Measurements from ENCODE around the gene GPR176. TPM values are rescaled to one million over a fixed set of nuclear protein-coding genes. Genes with fewer than 3 reads are reported as not detected.
"Not testable (repeated sequence)": the region's sequence is repeated elsewhere in the genome, so short reads cannot be mapped to it uniquely, and the experiment has no call there.

GPR176 gene
- total RNA-seq, 4 donors from 2014 or later = 0.53 to 6.2 (median 3.0) TPM

DNA sequence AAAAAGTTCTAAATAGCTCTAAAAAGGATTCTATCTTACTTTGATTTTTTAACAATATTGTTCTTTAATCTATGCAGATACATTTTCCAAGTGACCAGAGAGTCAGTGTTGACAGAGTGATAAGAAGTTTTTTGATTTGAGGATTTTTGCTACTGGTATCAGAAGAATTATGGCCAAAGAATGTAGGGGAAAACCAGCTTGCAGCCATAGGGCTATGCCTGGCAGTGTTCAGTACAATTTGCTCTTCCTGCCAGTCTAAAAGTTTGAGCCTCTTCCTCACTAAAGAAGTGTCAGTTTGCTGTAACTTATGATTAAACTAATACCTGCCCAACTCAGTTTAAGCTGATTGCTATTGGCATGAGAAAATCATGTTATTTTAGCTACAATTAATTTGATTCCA is 102.2 kb downstream of the GPR176 start:
- intact Hi-C loops (cut with DNase I; ENCODE audit: low total_unique reads) = no loop called here
- no peak for TF ChIP-seq POLR2A (IDR thresholded peaks at IDR 0.05)
- TF ChIP-seq, protein P1, sequence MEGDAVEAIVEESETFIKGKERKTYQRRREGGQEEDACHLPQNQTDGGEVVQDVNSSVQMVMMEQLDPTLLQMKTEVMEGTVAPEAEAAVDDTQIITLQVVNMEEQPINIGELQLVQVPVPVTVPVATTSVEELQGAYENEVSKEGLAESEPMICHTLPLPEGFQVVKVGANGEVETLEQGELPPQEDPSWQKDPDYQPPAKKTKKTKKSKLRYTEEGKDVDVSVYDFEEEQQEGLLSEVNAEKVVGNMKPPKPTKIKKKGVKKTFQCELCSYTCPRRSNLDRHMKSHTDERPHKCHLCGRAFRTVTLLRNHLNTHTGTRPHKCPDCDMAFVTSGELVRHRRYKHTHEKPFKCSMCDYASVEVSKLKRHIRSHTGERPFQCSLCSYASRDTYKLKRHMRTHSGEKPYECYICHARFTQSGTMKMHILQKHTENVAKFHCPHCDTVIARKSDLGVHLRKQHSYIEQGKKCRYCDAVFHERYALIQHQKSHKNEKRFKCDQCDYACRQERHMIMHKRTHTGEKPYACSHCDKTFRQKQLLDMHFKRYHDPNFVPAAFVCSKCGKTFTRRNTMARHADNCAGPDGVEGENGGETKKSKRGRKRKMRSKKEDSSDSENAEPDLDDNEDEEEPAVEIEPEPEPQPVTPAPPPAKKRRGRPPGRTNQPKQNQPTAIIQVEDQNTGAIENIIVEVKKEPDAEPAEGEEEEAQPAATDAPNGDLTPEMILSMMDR (IDR thresholded peaks at IDR 0.05) = no peak
- no peak overlapping the region for H3K4me3 ChIP-seq (ENCODE audit: low read depth, poor library complexity, severe bottlenecking)
- no peak for DNase-seq (ENCODE audit: low spot score in 2 of 2)

DNA sequence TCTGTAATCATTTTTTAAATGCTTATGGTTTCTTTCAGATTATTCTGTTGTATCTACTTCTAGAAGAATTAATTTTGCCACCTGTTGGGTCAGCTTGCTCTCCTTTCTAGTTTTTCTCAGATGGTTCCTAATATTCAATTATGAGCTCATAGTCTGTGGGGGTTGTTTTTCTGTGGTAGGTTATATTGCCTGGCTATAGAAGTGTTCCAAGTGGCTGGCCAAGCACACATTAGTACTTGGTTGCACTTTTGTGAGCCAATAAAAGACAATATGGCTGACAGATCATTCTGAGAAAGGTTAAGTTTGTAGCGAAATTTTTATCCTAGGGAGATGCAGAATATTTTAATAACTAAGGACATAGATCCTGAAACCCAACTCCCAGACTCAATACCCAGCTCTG is 105.6 kb downstream of the GPR176 start:
- no peak overlapping the region for H3K4me3 ChIP-seq (ENCODE audit: low read depth, poor library complexity, severe bottlenecking)
- intact Hi-C loops (cut with DNase I; ENCODE audit: low total_unique reads) = no loop called here
- no peak for TF ChIP-seq POLR2A (IDR thresholded peaks at IDR 0.05)
- TF ChIP-seq, protein P1 (IDR thresholded peaks at IDR 0.05) = no peak
- no peak for DNase-seq (ENCODE audit: low spot score in 2 of 2)
- 89 to 97% methylated on average over 1 of the region's 1 CpG for WGBS, 2 donors

DNA sequence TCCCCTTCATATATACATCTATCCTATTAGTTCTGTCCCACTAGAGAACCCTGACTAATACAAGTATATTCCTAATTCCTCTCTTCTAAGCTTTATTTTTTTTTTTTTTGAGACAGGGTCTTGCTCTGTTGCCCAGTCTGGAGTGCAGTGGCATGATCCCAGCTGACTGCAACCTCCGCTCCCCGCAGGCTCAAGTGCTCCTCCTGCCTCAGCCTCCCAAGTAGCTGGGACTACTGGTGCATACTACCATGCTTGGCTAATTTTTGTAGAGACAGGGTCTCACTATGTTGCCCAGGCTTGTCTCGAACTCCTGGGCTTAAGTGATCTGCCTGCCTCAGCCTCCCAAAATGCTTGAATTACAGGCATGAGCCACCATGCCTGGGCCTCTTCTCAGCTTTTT is 107.4 kb downstream of the GPR176 start:
- intact Hi-C loops (cut with DNase I; ENCODE audit: low total_unique reads); H3K4me3 ChIP-seq (ENCODE audit: low read depth, poor library complexity, severe bottlenecking); DNase-seq (ENCODE audit: low spot score in 2 of 2): not testable (repeated sequence)
- 97% methylated on average over 3 of the region's 3 CpGs for WGBS, 2 donors

GRCh38 chr15:39808909-39809308 is 111.2 kb downstream of the GPR176 start:
- H3K4me3 ChIP-seq (ENCODE audit: low read depth, poor library complexity, severe bottlenecking) = no peak overlapping the region
- 65 to 72% methylated on average over 3 of the region's 3 CpGs for WGBS, 2 donors
- no peak for DNase-seq (ENCODE audit: low spot score in 2 of 2)
- no peak for TF ChIP-seq POLR2A (IDR thresholded peaks at IDR 0.05)
- TF ChIP-seq, protein P1 (IDR thresholded peaks at IDR 0.05) = no peak
- intact Hi-C loops (cut with DNase I; ENCODE audit: low total_unique reads) = no loop called here

DNA sequence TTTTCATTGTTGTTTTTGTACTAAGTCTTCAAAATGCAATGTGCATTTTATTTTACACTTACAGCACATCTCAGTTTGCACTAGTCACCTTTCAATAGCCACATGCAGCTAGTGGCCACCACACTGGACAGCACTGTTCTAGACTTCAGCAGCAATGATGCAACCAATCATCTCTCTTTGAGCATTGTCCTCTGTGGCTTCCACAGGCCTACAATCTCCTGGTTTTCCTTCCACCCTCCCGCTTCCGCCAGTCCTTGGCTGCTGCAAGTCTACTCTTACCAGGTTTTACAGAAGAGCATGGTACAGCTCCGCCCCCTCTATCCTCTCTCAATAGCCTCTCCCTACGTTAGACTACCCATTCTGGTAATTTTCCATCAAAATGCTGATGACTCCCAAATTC is 112.3 kb downstream of the GPR176 start:
- intact Hi-C loops (cut with DNase I; ENCODE audit: low total_unique reads) = no loop called here
- WGBS, 2 donors = 83 to 87% methylated on average over 4 of the region's 4 CpGs
- no peak overlapping the region for H3K4me3 ChIP-seq (ENCODE audit: low read depth, poor library complexity, severe bottlenecking)
- DNase-seq (ENCODE audit: low spot score in 2 of 2) = no peak
- TF ChIP-seq, protein P1 (IDR thresholded peaks at IDR 0.05) = no peak
- no peak for TF ChIP-seq POLR2A (IDR thresholded peaks at IDR 0.05)

GRCh38 chr15:39804026-39804425 is 116.0 kb downstream of the GPR176 start:
- DNase-seq (ENCODE audit: low spot score in 2 of 2) = no peak
- WGBS, 2 donors = 47 to 64% methylated on average over 2 of the region's 2 CpGs
- TF ChIP-seq, protein P1 (IDR thresholded peaks at IDR 0.05) = no peak
- TF ChIP-seq POLR2A (IDR thresholded peaks at IDR 0.05) = no peak
- no peak overlapping the region for H3K4me3 ChIP-seq (ENCODE audit: low read depth, poor library complexity, severe bottlenecking)
- intact Hi-C loops (cut with DNase I; ENCODE audit: low total_unique reads) = no loop called here
